ENCODE data around the gene CXXC5.

DNA sequence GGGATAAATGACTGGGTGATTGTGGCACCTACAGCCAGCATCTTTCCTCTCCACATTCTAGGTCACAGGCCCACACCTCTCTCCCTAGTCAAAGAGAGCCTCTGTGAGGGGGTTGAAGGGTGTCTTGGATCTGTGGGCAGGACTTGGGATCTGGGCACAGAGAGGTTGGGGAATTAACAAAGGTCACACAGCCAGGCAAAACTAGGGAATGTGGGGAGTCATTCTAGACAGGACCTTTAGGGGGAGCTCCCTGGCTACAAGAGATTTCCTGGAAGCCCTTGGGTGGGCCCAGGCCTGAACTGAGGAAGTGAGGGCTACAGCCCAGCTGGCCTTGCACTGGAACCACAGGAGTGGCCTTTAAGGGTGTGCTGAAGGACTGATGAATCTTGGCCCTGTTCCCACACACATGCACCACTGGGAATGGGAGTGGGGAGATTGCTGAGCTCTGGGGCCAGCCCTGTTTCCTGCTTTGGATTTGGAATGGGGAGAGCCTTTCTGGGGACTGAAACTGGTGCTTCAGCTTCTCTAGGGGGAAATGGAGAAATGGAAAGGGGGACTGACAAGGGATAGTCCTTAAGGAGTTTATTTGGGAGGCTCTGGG, 12.4 kb upstream of the CXXC5 start:
- TF ChIP-seq, protein P1, sequence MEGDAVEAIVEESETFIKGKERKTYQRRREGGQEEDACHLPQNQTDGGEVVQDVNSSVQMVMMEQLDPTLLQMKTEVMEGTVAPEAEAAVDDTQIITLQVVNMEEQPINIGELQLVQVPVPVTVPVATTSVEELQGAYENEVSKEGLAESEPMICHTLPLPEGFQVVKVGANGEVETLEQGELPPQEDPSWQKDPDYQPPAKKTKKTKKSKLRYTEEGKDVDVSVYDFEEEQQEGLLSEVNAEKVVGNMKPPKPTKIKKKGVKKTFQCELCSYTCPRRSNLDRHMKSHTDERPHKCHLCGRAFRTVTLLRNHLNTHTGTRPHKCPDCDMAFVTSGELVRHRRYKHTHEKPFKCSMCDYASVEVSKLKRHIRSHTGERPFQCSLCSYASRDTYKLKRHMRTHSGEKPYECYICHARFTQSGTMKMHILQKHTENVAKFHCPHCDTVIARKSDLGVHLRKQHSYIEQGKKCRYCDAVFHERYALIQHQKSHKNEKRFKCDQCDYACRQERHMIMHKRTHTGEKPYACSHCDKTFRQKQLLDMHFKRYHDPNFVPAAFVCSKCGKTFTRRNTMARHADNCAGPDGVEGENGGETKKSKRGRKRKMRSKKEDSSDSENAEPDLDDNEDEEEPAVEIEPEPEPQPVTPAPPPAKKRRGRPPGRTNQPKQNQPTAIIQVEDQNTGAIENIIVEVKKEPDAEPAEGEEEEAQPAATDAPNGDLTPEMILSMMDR (IDR thresholded peaks at IDR 0.05), result peak; percentile 39 to 40 (median 40)
- TF ChIP-seq POLR2A (IDR thresholded peaks at IDR 0.05), result no peak
